ENCODE measurements around the gene IFRD2. TPM values are rescaled to one million over a fixed set of nuclear protein-coding genes. Genes with fewer than 3 reads are reported as not detected.

IFRD2 gene
- total and polyA plus RNA-seq, 2 of the 8 experiments (the other 6 are each of a cell fraction or from before 2014, with no cell fraction given): 76.7 to 88.8 TPM

- H3K23me2 ChIP-seq (ENCODE audit: low read depth, low read length): peaks cover 21% of the 10 kb centered on the region; the same call in 1 of the 2 replicates
- H2BK12ac ChIP-seq (ENCODE audit: low read depth, low read length): 0 out of 2 replicates have a peak overlapping the region, but pooled peaks have one; percentile 31
- no peaks in the 10 kb centered on the region for H3K27me3 ChIP-seq (replicated peaks in 1 of 4; ENCODE audit: control insufficient read depth in 3 of 4, extremely low read depth in 1 of 4, insufficient read depth in 3 of 4, low read length in 3 of 4)
- H3K14ac ChIP-seq (ENCODE audit: insufficient read length): no peak overlapping the region
- ChIA-PET CTCF (ENCODE audit: partially characterized antibody) (interaction anchor here (1.7 to 53.5 kb wide), 4 partner anchors 18 to 116 kb away, joined by 5 to 2149 read pairs (median 1135); partner anchors contain the start of genes GNAI2, GNAT1, LSMEM2 and SEMA3B), POLR2A (ENCODE audit: partially characterized antibody) (interaction anchor here (1.1 to 3.4 kb wide), 5 partner anchors 11 to 44 kb away, joined by 3 to 41 read pairs (median 9); no protein-coding TSS in a partner anchor)
- 0 out of 2 replicates have a peak overlapping the region, but pooled peaks have one; percentile 18 for H2BK5ac ChIP-seq (ENCODE audit: low read depth, low read length)
- 0 out of 8 replicates have a peak overlapping the region, but pooled peaks of 1 of the 4 experiments have one; percentile 14 for H3K4me3 ChIP-seq (ENCODE audit: extremely low read depth in 1 of 4, insufficient read depth in 2 of 4, low read depth in 3 of 4, low read length in 4 of 4)
- H2AK5ac ChIP-seq (ENCODE audit: low read depth, low read length): no peak overlapping the region
- H4K91ac ChIP-seq (replicated peaks; ENCODE audit: insufficient read length, low read length): no peak overlapping the region
- H3K18ac ChIP-seq (ENCODE audit: extremely low read depth, low read length): peak overlapping the region; percentile 62; the same call in 1 of the 2 replicates
- peak overlapping the region; percentile 56; the same call in 1 of the 2 replicates for H2BK20ac ChIP-seq (ENCODE audit: low read length)
- no peak overlapping the region for H3K23ac ChIP-seq (ENCODE audit: insufficient read length)
- H3K27ac ChIP-seq (ENCODE audit: low read depth, low read length): no peak overlapping the region
- no peak overlapping the region for H3K56ac ChIP-seq (replicated peaks; ENCODE audit: insufficient read length, low read depth, low read length)
- H3K79me2 ChIP-seq (ENCODE audit: control insufficient read depth in 1 of 2, insufficient read depth in 2 of 2, low read length in 2 of 2): peaks cover 33 to 82% of the 10 kb centered on the region in 2 experiments
- FAIRE-seq (no peak), DNase-seq (ENCODE audit: low read depth in 1 of 2, low spot score in 2 of 2) (no peak)
- H2BK120ac ChIP-seq (replicated peaks; ENCODE audit: low read depth, low read length): no peak overlapping the region
- 0 out of 2 replicates have a peak overlapping the region, but pooled peaks have one; percentile 31 for H2BK15ac ChIP-seq (ENCODE audit: low read length)
- H4K20me1 ChIP-seq (replicated peaks in 1 of 2; ENCODE audit: control insufficient read depth in 1 of 2, insufficient read depth in 2 of 2, low read length in 2 of 2): peaks cover 15 to 41% of the 10 kb centered on the region in 2 experiments
- H4K5ac ChIP-seq (ENCODE audit: insufficient read length, low read depth, low read length): no peak overlapping the region
- H3K79me1 ChIP-seq (ENCODE audit: low read depth, low read length): peaks cover 23% of the 10 kb centered on the region
- H3K9ac ChIP-seq (replicated peaks in 1 of 4; ENCODE audit: extremely low read depth in 1 of 4, low read depth in 3 of 4, low read length in 3 of 4): no peak overlapping the region
- H3K4ac ChIP-seq (replicated peaks; ENCODE audit: insufficient read length, low read depth, low read length): no peak overlapping the region
- H4K8ac ChIP-seq (ENCODE audit: extremely low read depth, insufficient read depth, low read length): no peak overlapping the region
- no peaks in the 10 kb centered on the region for H3K9me3 ChIP-seq (ENCODE audit: insufficient read depth in 2 of 2, low read depth in 1 of 2, low read length in 1 of 2)
- H3K4me1 ChIP-seq (replicated peaks in 1 of 4; ENCODE audit: control insufficient read depth in 3 of 4, insufficient read depth in 4 of 4, low read length in 3 of 4): peaks cover 6 to 67% (median 61%) of the 10 kb centered on the region in 4 experiments
- H3K36me3 ChIP-seq (ENCODE audit: control insufficient read depth in 2 of 4, insufficient read depth in 4 of 4, low read length in 3 of 4): peaks cover 0 to 3% (median 0%) of the 10 kb centered on the region in 4 experiments; a peak in 1 of 8 replicates
- H3K4me2 ChIP-seq (ENCODE audit: insufficient read depth in 1 of 2, low read depth in 2 of 2, low read length in 2 of 2): peak overlapping the region; percentile 33 to 96; a peak in 3 of 4 replicates
- 71% methylated on average over 4 of the region's 4 CpGs; no CpG with 5 or more reads in 1 of the 2 experiments for WGBS, 2 experiments (ENCODE audit: extremely low coverage in 1 of 2, insufficient coverage in 1 of 2, insufficient read length in 1 of 2, insufficient replicate concordance in 2 of 2, low coverage in 1 of 2, low lambda C conversion rate in 2 of 2, missing lambda C conversion rate in 1 of 2)
- no peak overlapping the region for H2AFZ ChIP-seq (ENCODE audit: low read length)
- TF ChIP-seq RAD21 (IDR thresholded peaks at IDR 0.05 in 1 of 2, conservative IDR thresholded peaks at IDR 0.05 in 1 of 2; ENCODE audit: low read depth in 2 of 2, low read length in 2 of 2): 0 out of 4 replicates have a peak, but pooled peaks of 1 of the 2 experiments have one; percentile 8
- no peak for TF ChIP-seq ASH2L (IDR thresholded peaks at IDR 0.05; ENCODE audit: low read length)
- TF ChIP-seq CHD1 (IDR thresholded peaks at IDR 0.05; ENCODE audit: low read depth, low read length): no peak
- no peak for TF ChIP-seq MAX (IDR thresholded peaks at IDR 0.05)
- TF ChIP-seq KDM5A (IDR thresholded peaks at IDR 0.05; ENCODE audit: low read length): no peak
- no peak for TF ChIP-seq EGR1 (IDR thresholded peaks at IDR 0.05; ENCODE audit: borderline replicate concordance, low read depth, low read length)
- no peak for TF ChIP-seq GTF2F1 (IDR thresholded peaks at IDR 0.05; ENCODE audit: borderline replicate concordance, low read depth, low read length)
- TF ChIP-seq PHF8 (conservative IDR thresholded peaks at IDR 0.05; ENCODE audit: low read depth, low read length): no peak
- TF ChIP-seq JUN (IDR thresholded peaks at IDR 0.05; ENCODE audit: low read depth, low read length): no peak
These were observed 52.6 kb downstream of the IFRD2 start for GRCh38 chr3:50239649-50240048.

Measured in H1 (cell line).